Keratinocyte (primary cell): ENCODE data around the gene MACIR.

ENCODE experiments used
- CTCF ChIP-seq, 3 experiments: IDR thresholded peaks in 1 of 3; conservative IDR thresholded peaks in 1 of 3; optimal IDR thresholded peaks in 1 of 3; 2 replicates in 2 of 3; 3 replicates in 1 of 3; pipeline versions ENCODE3 to v1.5.1; 2011; ENCODE audit warnings: low read length in 3 of 3, mild to moderate bottlenecking in 3 of 3, moderate library complexity in 2 of 3, control low read depth in 1 of 3, inconsistent platforms in 1 of 3; ENCODE audit not compliant: insufficient read depth in 2 of 3; ENCODE audit errors: extremely low read depth in 1 of 3
- EZH2 ChIP-seq: IDR thresholded peaks from one replicate; pipeline ENCODE4 v1.6.1; 2012; ENCODE audit warnings: inconsistent platforms, mild to moderate bottlenecking, low read length, moderate library complexity

- TF ChIP-seq CTCF (optimal IDR thresholded peaks at IDR 0.05 in 1 of 3, IDR thresholded peaks at IDR 0.05 in 1 of 3, conservative IDR thresholded peaks at IDR 0.05 in 1 of 3; ENCODE audit: extremely low read depth in 1 of 3, insufficient read depth in 2 of 3, low read length in 3 of 3) (no peak), EZH2 (no peak)
Measured at GRCh38 chr5:103234239-103234975, 24.2 kb upstream of the MACIR start.
